Stimulated activated CD8-positive, alpha-beta memory T cell treated with anti-CD3 and anti-CD28 coated beads, Interleukin-4, amount 100 ng/mL, for 4 hours (primary cell): Measurements from ENCODE around the gene ARHGEF26.

Source experiments
- DNase-seq, 2 donors: peaks; one replicate each; pipeline ENCODE4 v3.0.0-alpha.2; 2020; ENCODE audit warnings: low read depth in 2 of 2, low spot score in 1 of 2

The ARHGEF26 gene

GRCh38 chr3:154250291-154250690, 129.1 kb downstream of the ARHGEF26 start:
- no peak for DNase-seq

GRCh38 chr3:154251610-154252009, 130.4 kb downstream of the ARHGEF26 start:
- DNase-seq: no peak

- DNase-seq: peak; percentile 17 to 29
Measured at GRCh38 chr3:154252759-154253638, 131.8 kb downstream of the ARHGEF26 start.

- DNase-seq: no peak
Measured at GRCh38 chr3:154254527-154254926, 133.3 kb downstream of the ARHGEF26 start.

- no peak for DNase-seq
Measured at GRCh38 chr3:154273381-154273780, 152.2 kb downstream of the ARHGEF26 start.

GRCh38 chr3:154274348-154274747, 153.2 kb downstream of the ARHGEF26 start:
- no peak for DNase-seq

GRCh38 chr3:154275292-154275691, 154.1 kb downstream of the ARHGEF26 start:
- DNase-seq: no peak

- no peak for DNase-seq
Measured at GRCh38 chr3:154275965-154276364, 154.8 kb downstream of the ARHGEF26 start.

GRCh38 chr3:154280161-154280560, 159.0 kb downstream of the ARHGEF26 start:
- no peak for DNase-seq

- no peak for DNase-seq
Measured at GRCh38 chr3:154285221-154285620, 164.0 kb downstream of the ARHGEF26 start.

GRCh38 chr3:154290187-154290586, 169.0 kb downstream of the ARHGEF26 start:
- DNase-seq: no peak

GRCh38 chr3:154294016-154294415, 172.8 kb downstream of the ARHGEF26 start:
- DNase-seq: no peak

- DNase-seq: no peak
Measured at GRCh38 chr3:154301561-154301960, 180.4 kb downstream of the ARHGEF26 start.

- no peak for DNase-seq
Measured at GRCh38 chr3:154304116-154304786, 183.1 kb downstream of the ARHGEF26 start.

GRCh38 chr3:154304936-154305335, 183.7 kb downstream of the ARHGEF26 start:
- DNase-seq: no peak

GRCh38 chr3:154307363-154307762, 186.2 kb downstream of the ARHGEF26 start:
- DNase-seq: no peak
